ENCODE data around the gene CGA. TPM values are rescaled to one million over a fixed set of nuclear protein-coding genes. Genes with fewer than 3 reads are reported as not detected.

The CGA gene
- total RNA-seq, 1 donor from 2014 or later = not detected

Other genes with a start within 250 kb of the CGA start
- not detected for gene HTR1E, start 157.6 kb downstream of the CGA start, total RNA-seq
- gene ZNF292, start 60.5 kb upstream of the CGA start, total RNA-seq = 41.5 TPM
- gene SMIM8, start 227.5 kb upstream of the CGA start, total RNA-seq = 5.6 TPM
- gene GJB7, start 234.2 kb upstream of the CGA start, total RNA-seq = not detected
- 2.0 TPM for gene C6orf163, start 249.7 kb upstream of the CGA start, total RNA-seq